SK-N-SH (cell line): ENCODE measurements around the gene MPPED2. TPM values are rescaled to one million over a fixed set of nuclear protein-coding genes. Genes with fewer than 3 reads are reported as not detected.
A peak's percentile ranks its signal among the peaks of the same experiment; 100 is the strongest.

Experiments
- CTCF ChIA-PET: fragments of 300-600, 350-600 bp; formaldehyde crosslinking; extraction: SDS; loops from one replicate; lab custom pipeline; 2021; lab: Yijun Ruan, JAX
- POLR2A ChIA-PET: fragments of 350-600 bp; sonication (Branson Sonifier 250); formaldehyde crosslinking; extraction: SDS; loops from one replicate; lab custom pipeline; 2020; ENCODE audit warnings: antibody characterized with exemption, inconsistent platforms; lab: Yijun Ruan, JAX
- DNase-seq: peaks from one replicate; pipeline ENCODE4 v3.0.0; 2012
- H2AFZ ChIP-seq: fragments of 200-600 bp; sonication (generic); 2 replicates; pipeline ENCODE4 v1.8.1; 2016; ENCODE audit warnings: antibody characterized with exemption, mild to moderate bottlenecking, low read depth
- H3F3A ChIP-seq: fragments of 200-600 bp; sonication (generic); replicated peaks from 2 replicates; pipeline ENCODE3; 2016; ENCODE audit warnings: antibody characterized with exemption, mild to moderate bottlenecking; ENCODE audit not compliant: insufficient read depth
- H3K27ac ChIP-seq, 2 experiments: fragments of 200-500 bp in 1 of 2; fragments of 200-600 bp in 1 of 2; sonication (Bioruptor generic) in 1 of 2; sonication (generic), shearing (Covaris generic) in 1 of 2; 2 replicates each; pipeline versions ENCODE4 v1.5.1 to v1.6.1; 2014 to 2016; ENCODE audit warnings: low read depth in 2 of 2, inconsistent platforms in 1 of 2, low read length in 1 of 2, mild to moderate bottlenecking in 1 of 2, mixed read lengths in 1 of 2
- H3K27me3 ChIP-seq: fragments of 200-600 bp; sonication (generic), shearing (Covaris generic); 2 replicates; pipeline ENCODE4 v1.6.1; 2016; ENCODE audit warnings: mixed run types; ENCODE audit not compliant: insufficient read depth
- H3K36me3 ChIP-seq, 2 experiments: fragments of 200-500 bp in 1 of 2; fragments of 200-600 bp in 1 of 2; sonication (Bioruptor generic) in 1 of 2; sonication (generic) in 1 of 2; replicated peaks in 1 of 2; 2 replicates each; pipeline versions ENCODE3 to v1.5.1; 2014 to 2016; ENCODE audit warnings: low read length in 1 of 2, mild to moderate bottlenecking in 1 of 2; ENCODE audit not compliant: insufficient read depth in 2 of 2, control insufficient read depth in 1 of 2
- H3K4me1 ChIP-seq, 2 experiments: fragments of 200-500 bp in 1 of 2; fragments of 200-600 bp in 1 of 2; sonication (Bioruptor generic) in 1 of 2; sonication (generic), shearing (Covaris generic) in 1 of 2; 2 replicates each; pipeline versions ENCODE4 v1.5.1 to v1.6.1; 2014 to 2016; ENCODE audit warnings: low read depth in 1 of 2, low read length in 1 of 2, mixed run types in 1 of 2; ENCODE audit not compliant: insufficient read depth in 2 of 2, control insufficient read depth in 1 of 2
- H3K4me2 ChIP-seq: fragments of 200-600 bp; sonication (generic), shearing (Covaris generic); 2 replicates; pipeline ENCODE4 v1.6.1; 2017; ENCODE audit warnings: mixed run types
- H3K4me3 ChIP-seq, 2 experiments: fragments of 200-500 bp in 1 of 2; fragments of 200-600 bp in 1 of 2; sonication (Bioruptor generic) in 1 of 2; sonication (generic), shearing (Covaris generic) in 1 of 2; 2 replicates each; pipeline versions ENCODE4 v1.5.1 to v1.8.1; 2014 to 2016; ENCODE audit warnings: low read depth in 2 of 2, inconsistent platforms in 1 of 2, low read length in 1 of 2, mild to moderate bottlenecking in 1 of 2, mixed read lengths in 1 of 2, moderate library complexity in 1 of 2
- H3K79me2 ChIP-seq: fragments of 200-600 bp; sonication (generic); 2 replicates; pipeline ENCODE4 v1.8.1; 2017; ENCODE audit warnings: mild to moderate bottlenecking; ENCODE audit not compliant: insufficient read depth
- H3K9ac ChIP-seq: fragments of 200-600 bp; sonication (generic); 2 replicates; pipeline ENCODE4 v1.6.1; 2017; ENCODE audit warnings: mixed run types
- H3K9me2 ChIP-seq: fragments of 200-600 bp; sonication (generic); 2 replicates; pipeline ENCODE4 v1.6.1; 2017; ENCODE audit warnings: mixed run types
- H3K9me3 ChIP-seq: fragments of 200-600 bp; sonication (generic); 2 replicates; pipeline ENCODE4 v1.6.1; 2017; ENCODE audit warnings: mixed run types, mild to moderate bottlenecking, moderate library complexity
- H4K20me1 ChIP-seq: fragments of 200-600 bp; sonication (generic); 2 replicates; pipeline ENCODE4 v1.6.1; 2017; ENCODE audit warnings: mild to moderate bottlenecking, mixed run types; ENCODE audit not compliant: insufficient read depth
- CHD2 ChIP-seq: fragments of 150-350 bp; IDR thresholded peaks from 2 replicates; pipeline ENCODE4 v1.6.1; 2018; ENCODE audit warnings: low read length; ENCODE audit not compliant: partially characterized antibody
- EP300 ChIP-seq, 2 experiments: IDR thresholded peaks; 2 replicates each; pipeline versions ENCODE4 v1.4.0 to v1.6.1; 2012; ENCODE audit warnings: borderline replicate concordance in 1 of 2, low read depth in 1 of 2, low read length in 1 of 2
- EZH2phosphoT487 ChIP-seq: fragments of 200-600 bp; sonication (generic); IDR thresholded peaks from 2 replicates; pipeline ENCODE4 v1.6.1; 2017; ENCODE audit warnings: low read depth, mixed run types, mild to moderate bottlenecking, antibody characterized with exemption, moderate library complexity, borderline replicate concordance
- FOSL2 ChIP-seq: IDR thresholded peaks from 2 replicates; pipeline ENCODE4 v1.4.0; 2012; ENCODE audit warnings: low read depth, mild to moderate bottlenecking, moderate library complexity, borderline replicate concordance
- FOXM1 ChIP-seq: IDR thresholded peaks from 2 replicates; pipeline ENCODE4 v1.4.0; 2012; ENCODE audit warnings: low read depth, mild to moderate bottlenecking
- GABPA ChIP-seq: IDR thresholded peaks from 2 replicates; pipeline ENCODE4 v1.4.0; 2012; ENCODE audit warnings: low read depth, mild to moderate bottlenecking
- GATA2 ChIP-seq: sonication (generic); formaldehyde crosslinking; IDR thresholded peaks from 2 replicates; pipeline ENCODE4 v1.5.0; 2020; ENCODE audit warnings: mild to moderate bottlenecking, missing genetic modification reagents
- JUND ChIP-seq: IDR thresholded peaks from 2 replicates; pipeline ENCODE4 v1.4.0; 2012
- MEF2A ChIP-seq: IDR thresholded peaks from 2 replicates; pipeline ENCODE4 v1.4.0; 2012; ENCODE audit warnings: low read depth, borderline replicate concordance
- MXI1 ChIP-seq: IDR thresholded peaks from 2 replicates; pipeline ENCODE4 v1.6.1; 2012; ENCODE audit warnings: mild to moderate bottlenecking, low read depth, low read length, improper control_type of control experiment
- NFIC ChIP-seq: IDR thresholded peaks from 2 replicates; pipeline ENCODE4 v1.4.0; 2012; ENCODE audit warnings: borderline replicate concordance
- NRF1 ChIP-seq: IDR thresholded peaks from 2 replicates; pipeline ENCODE4 v1.6.1; 2012; ENCODE audit warnings: low read depth, mild to moderate bottlenecking, low read length
- PBX3 ChIP-seq: IDR thresholded peaks from 2 replicates; pipeline ENCODE4; 2012
- POLR2AphosphoS5 ChIP-seq: IDR thresholded peaks from 2 replicates; pipeline ENCODE4 v1.6.1; 2012; ENCODE audit warnings: low read depth, low read length
- RAD21 ChIP-seq: IDR thresholded peaks from 2 replicates; pipeline ENCODE4 v1.6.1; 2012; ENCODE audit warnings: mild to moderate bottlenecking, low read length
- RCOR1 ChIP-seq: fragments of 150-350 bp; IDR thresholded peaks from 2 replicates; pipeline ENCODE4 v1.6.1; 2017; ENCODE audit warnings: antibody characterized with exemption, low read length
- REST ChIP-seq: IDR thresholded peaks from 2 replicates; pipeline ENCODE4 v1.6.1; 2012; ENCODE audit warnings: mild to moderate bottlenecking, low read depth, low read length, moderate library complexity
- RFX5 ChIP-seq: IDR thresholded peaks from 2 replicates; pipeline ENCODE4 v1.6.1; 2012; ENCODE audit warnings: mild to moderate bottlenecking, improper control_type of control experiment, low read length
- RXRA ChIP-seq: IDR thresholded peaks from 2 replicates; pipeline ENCODE4 v1.4.0; 2012; ENCODE audit warnings: low read depth, mild to moderate bottlenecking, borderline replicate concordance
- SIN3A ChIP-seq: IDR thresholded peaks from 2 replicates; pipeline ENCODE4 v1.6.1; 2012; ENCODE audit warnings: low read depth, mild to moderate bottlenecking, low read length, moderate library complexity, borderline replicate concordance
- TCF12 ChIP-seq: IDR thresholded peaks from 2 replicates; pipeline ENCODE4 v1.4.0; 2012
- TEAD4 ChIP-seq: IDR thresholded peaks from 2 replicates; pipeline ENCODE4 v1.4.0; 2012; ENCODE audit warnings: mild to moderate bottlenecking, borderline replicate concordance; ENCODE audit not compliant: insufficient read depth
- USF1 ChIP-seq: IDR thresholded peaks from 2 replicates; pipeline ENCODE4 v1.4.0; 2012; ENCODE audit warnings: low read depth, borderline replicate concordance
- USF2 ChIP-seq: fragments of 150-350 bp; IDR thresholded peaks from 2 replicates; pipeline ENCODE4 v1.6.1; 2017; ENCODE audit warnings: antibody characterized with exemption, low read length, low read depth, borderline replicate concordance
- YY1 ChIP-seq: IDR thresholded peaks from 2 replicates; pipeline ENCODE4 v1.4.0; 2012; ENCODE audit warnings: low read depth, mild to moderate bottlenecking
- ZBTB33 ChIP-seq: IDR thresholded peaks from 2 replicates; pipeline ENCODE4 v1.4.0; 2012; ENCODE audit warnings: low read depth, borderline replicate concordance
- WGBS: methylation state at CpG from one replicate; pipeline ENCODE4 v1.1.6; 2017; ENCODE audit warnings: low lambda C conversion rate; 5-methylcytosine and 5-hydroxymethylcytosine counted together
- polyA plus RNA-seq, 3 experiments: library from polyadenylated mRNA; depleted of rRNA; stranded (reverse); fragments of >200 nt; gene quantifications; 2 replicates each; pipeline ENCODE4 v1.2.3, GENCODE V29; 2012

MPPED2 gene
- polyA plus RNA-seq, 1 of the 3 experiments (the other 2 are of a cell fraction) = 0.05 TPM

GRCh38 chr11:30635401-30635989 is 49.3 kb upstream of the MPPED2 start:
- Histone ChIP-seq H3K79me2 (no peaks in the 10 kb centered on the region), H3K27ac (peak overlapping the region in 1 of 2 experiments; percentile 96; a peak in 2 of 4 replicates), H3K9ac (no peak overlapping the region), H3K9me2 (no peaks in the 10 kb centered on the region), H3K4me2 (peak overlapping the region; percentile 60), H4K20me1 (no peaks in the 10 kb centered on the region), H3K4me3 (peak overlapping the region; percentile 30 to 44; a peak in 3 of 4 replicates), H3K4me1 (peaks cover 0 to 3% of the 10 kb centered on the region in 2 experiments; a peak in 2 of 4 replicates), H3F3A (no peaks in the 10 kb centered on the region), H2AFZ (no peak overlapping the region), H3K27me3 (no peaks in the 10 kb centered on the region), H3K9me3 (no peaks in the 10 kb centered on the region), H3K36me3 (no peaks in the 10 kb centered on the region)
- WGBS = 5% methylated on average over 13 of the region's 13 CpGs
- ChIA-PET POLR2A (interaction anchor here (0.7 to 1.0 kb wide), 2 partner anchors 49 to 71 kb away, joined by 3 read pairs; partner anchors contain the start of gene MPPED2), CTCF (interaction anchor here (1.1 to 1.2 kb wide), 2 partner anchors 55 to 78 kb away, joined by 3 read pairs; no protein-coding TSS in a partner anchor)
- DNase-seq = peak; percentile 63
- TF ChIP-seq CHD2 = peak; percentile 75
- TF ChIP-seq RAD21 = no peak
- peak in 1 of 2 experiments; percentile 79; a peak in 2 of 4 replicates for TF ChIP-seq EP300 (IDR thresholded peaks at IDR 0.05; ENCODE audit: borderline replicate concordance in 1 of 2, low read depth in 1 of 2, low read length in 1 of 2)
- no peak for TF ChIP-seq EZH2phosphoT487
- TF ChIP-seq FOXM1 = no peak
- TF ChIP-seq USF1 = no peak
- peak; percentile 96 for TF ChIP-seq GATA2 (CRISPR knock-in tag)
- no peak for TF ChIP-seq USF2
- TF ChIP-seq RFX5 = peak; percentile 85
- TF ChIP-seq YY1 = no peak
- no peak for TF ChIP-seq GABPA
- TF ChIP-seq MEF2A = no peak
- no peak for TF ChIP-seq TCF12
- TF ChIP-seq RXRA = no peak
- TF ChIP-seq ZBTB33 = no peak
- TF ChIP-seq TEAD4 = no peak
- no peak for TF ChIP-seq REST
- TF ChIP-seq NFIC = no peak
- TF ChIP-seq RCOR1 = no peak
- no peak for TF ChIP-seq SIN3A
- no peak for TF ChIP-seq POLR2AphosphoS5
- no peak for TF ChIP-seq JUND
- TF ChIP-seq PBX3 = peak; percentile 56
- no peak for TF ChIP-seq FOSL2
- peak; percentile 73 for TF ChIP-seq MXI1
- no peak for TF ChIP-seq NRF1
